Panc1 (cell line): ENCODE results near the gene RIPPLY1. TPM values are rescaled to one million over a fixed set of nuclear protein-coding genes. Genes with fewer than 3 reads are reported as not detected.

Experiments
- ATAC-seq: fragments of 200-7000 bp; cut with Tn5 transposase; 2 replicates; pipeline ENCODE4 v1.9.1; 2020; ENCODE audit warnings: mild to moderate bottlenecking, moderate library complexity
- BruUV-seq: library from RNA; stranded (reverse); fragments of 400-500 nt; replicated peaks from 2 replicates; lab custom pipeline; 2021; lab: Mats Ljungman, UMichigan
- CTCF ChIA-PET: fragments of 300-600 bp; sonication (Branson Sonifier 250); formaldehyde crosslinking; loops from one replicate; lab custom pipeline; 2022; ENCODE audit warnings: antibody characterized with exemption; lab: Charles Lee
- POLR2A ChIA-PET: fragments of 300-600 bp; sonication (Branson Sonifier 250); formaldehyde crosslinking; loops from one replicate; lab custom pipeline; 2022; ENCODE audit warnings: antibody characterized with exemption; lab: Charles Lee
- DNase-seq: peaks from one replicate; pipeline ENCODE4 v3.0.0-alpha.2; 2010; ENCODE audit warnings: low read depth, low spot score
- H3K27ac ChIP-seq: 2 replicates; pipeline ENCODE4 v1.5.1; 2011; ENCODE audit warnings: mild to moderate bottlenecking, low read length, inconsistent platforms
- H3K27me3 ChIP-seq: fragments of 200-500 bp; sonication (Bioruptor generic); 2 replicates; pipeline ENCODE4 v1.6.0; 2014; ENCODE audit warnings: low read length, inconsistent platforms; ENCODE audit not compliant: control insufficient read depth, insufficient read depth
- H3K36me3 ChIP-seq: fragments of 200-500 bp; sonication (Bioruptor generic); 2 replicates; pipeline ENCODE4 v1.5.1; 2014; ENCODE audit warnings: inconsistent platforms, mild to moderate bottlenecking, low read length, moderate library complexity; ENCODE audit not compliant: control insufficient read depth, insufficient read depth
- H3K4me1 ChIP-seq: 2 replicates; pipeline ENCODE4 v1.5.1; 2011; ENCODE audit warnings: inconsistent platforms, mild to moderate bottlenecking, low read length, moderate library complexity; ENCODE audit not compliant: control insufficient read depth, insufficient read depth
- H3K4me3 ChIP-seq, 2 experiments: 2 replicates each; pipeline ENCODE4 v1.5.1; 2011 to 2012; ENCODE audit warnings: low read depth in 2 of 2, low read length in 2 of 2, mild to moderate bottlenecking in 2 of 2, inconsistent platforms in 1 of 2, moderate library complexity in 1 of 2
- H3K9me3 ChIP-seq: fragments of 200-500 bp; sonication (Bioruptor generic); 2 replicates; pipeline ENCODE4 v1.5.1; 2014; ENCODE audit warnings: low read depth, mild to moderate bottlenecking, inconsistent platforms, low read length, moderate library complexity; ENCODE audit not compliant: control insufficient read depth, insufficient read depth
- CTCF ChIP-seq: fragments of 450-650 bp; IDR thresholded peaks from 2 replicates; pipeline ENCODE4 v1.5.1; 2017; ENCODE audit warnings: mild to moderate bottlenecking
- POLR2AphosphoS5 ChIP-seq: IDR thresholded peaks from 2 replicates; pipeline ENCODE4 v1.6.1; 2012; ENCODE audit warnings: mild to moderate bottlenecking, low read depth, low read length, moderate library complexity
- REST ChIP-seq, 2 experiments: IDR thresholded peaks; 2 replicates each; pipeline ENCODE4 v1.6.1; 2011 to 2012; ENCODE audit warnings: low read depth in 2 of 2, control low read depth in 1 of 2, low read length in 1 of 2, mild to moderate bottlenecking in 1 of 2, moderate library complexity in 1 of 2; ENCODE audit not compliant: insufficient read depth in 1 of 2
- SIN3A ChIP-seq: IDR thresholded peaks from 2 replicates; pipeline ENCODE4 v1.6.1; 2012; ENCODE audit warnings: low read depth, mild to moderate bottlenecking, low read length, moderate library complexity, borderline replicate concordance; ENCODE audit not compliant: insufficient read depth
- TCF7L2 ChIP-seq: IDR thresholded peaks from 2 replicates; pipeline ENCODE4 v1.6.1; 2011; ENCODE audit warnings: mild to moderate bottlenecking, low read depth, low read length, inconsistent platforms
- in situ Hi-C: cut with HindIII; loops from 2 replicates; pipeline ENCODE4 v1.10.0; 2016; ENCODE audit warnings: low sequenced_read_pairs, low pct_unique_long_range_greater_than_20kb
- intact Hi-C: fragments of 100-400 bp; cut with micrococcal nuclease; formaldehyde crosslinking; loops from one replicate; pipeline ENCODE4 v1.10.0; 2022; ENCODE audit not compliant: unreplicated experiment
- total RNA-seq: library from RNA; stranded (reverse); gene quantifications from one replicate; pipeline ENCODE4 v1.2.1, GENCODE V29; 2021; ENCODE audit not compliant: unreplicated experiment

RIPPLY1 gene
- total RNA-seq, 1 experiment from 2014 or later, result not detected

- in situ Hi-C loops, result no loop called here
- Histone ChIP-seq H3K27me3 (peaks cover 3% of the 10 kb centered on the region; the same call in 1 of the 2 replicates), H3K36me3 (no peaks in the 10 kb centered on the region), H3K4me3 (no peak overlapping the region), H3K4me1 (no peaks in the 10 kb centered on the region), H3K27ac (no peak overlapping the region), H3K9me3 (no peaks in the 10 kb centered on the region)
- ATAC-seq (no peak), DNase-seq (no peak)
- no TSS peak for BruUV-seq
- TF ChIP-seq POLR2AphosphoS5 (no peak), TCF7L2 (no peak), SIN3A (no peak), REST (IDR thresholded peaks at IDR 0.05; ENCODE audit: insufficient read depth in 1 of 2, low read depth in 2 of 2, low read length in 1 of 2) (no peak), CTCF (no peak)
- ChIA-PET CTCF (no interaction called here), POLR2A (no interaction called here)
- intact Hi-C loops, result no loop called here
Observed at GRCh38 chrX:106912864-106913263, 9.7 kb upstream of the RIPPLY1 start.

DNA sequence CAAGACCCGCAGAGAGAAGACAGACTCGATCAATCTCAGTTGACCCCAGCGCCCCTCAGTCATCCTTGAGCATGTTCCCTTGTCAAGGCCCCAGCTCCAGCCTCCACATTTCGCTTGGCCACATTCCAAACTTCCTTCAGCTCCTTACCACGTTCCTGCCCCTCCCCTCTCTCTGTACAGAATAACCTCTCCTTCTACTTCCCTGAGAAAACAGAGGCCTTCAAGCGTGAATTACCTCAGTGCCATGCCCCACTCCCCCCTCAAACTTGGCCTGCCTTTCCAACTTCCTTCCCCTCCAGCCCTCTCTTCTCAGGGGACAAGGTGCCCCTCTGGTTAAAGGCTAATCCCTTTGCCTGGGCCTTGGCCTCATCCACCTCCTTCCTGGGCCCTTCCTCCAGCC is 3.2 kb upstream of the RIPPLY1 start:
- Histone ChIP-seq H3K9me3 (no peaks in the 10 kb centered on the region), H3K27me3 (no peaks in the 10 kb centered on the region), H3K27ac (no peak overlapping the region), H3K4me1 (no peaks in the 10 kb centered on the region), H3K36me3 (no peaks in the 10 kb centered on the region), H3K4me3 (no peak overlapping the region)
- TF ChIP-seq TCF7L2 (no peak), POLR2AphosphoS5 (no peak), CTCF (no peak), REST (IDR thresholded peaks at IDR 0.05; ENCODE audit: insufficient read depth in 1 of 2, low read depth in 2 of 2, low read length in 1 of 2) (no peak), SIN3A (no peak)
- ATAC-seq (no peak), DNase-seq (no peak)
- in situ Hi-C loops, result no loop called here
- POLR2A ChIA-PET, result no interaction called here
- intact Hi-C loops, result no loop called here
- BruUV-seq, result no TSS peak
- CTCF ChIA-PET, result no interaction called here
